ENCODE data around the gene ATOSA. TPM values are rescaled to one million over a fixed set of nuclear protein-coding genes. Genes with fewer than 3 reads are reported as not detected.

The ATOSA gene
- total RNA-seq, 1 experiment from 2014 or later = 6.0 TPM

DNA sequence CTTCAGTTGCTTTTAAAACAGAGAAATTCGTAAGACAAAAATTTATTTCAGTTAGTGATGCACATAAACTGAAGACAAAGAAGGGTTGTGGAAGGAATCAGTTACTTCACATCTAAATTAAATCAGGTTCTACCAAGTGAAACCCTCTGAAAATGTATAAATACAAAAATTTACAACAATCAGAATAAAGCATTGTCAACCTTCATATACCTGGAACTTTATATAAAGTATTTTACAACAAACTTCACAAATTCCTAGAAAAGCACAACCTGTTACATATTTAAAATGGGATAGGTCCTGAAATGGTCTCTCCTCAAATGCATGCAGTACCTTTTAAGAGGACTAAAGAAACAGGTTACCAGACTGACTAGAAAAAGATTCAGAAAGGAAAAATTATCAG lies 26.9 kb downstream of the ATOSA start:
- no peak for DNase-seq (ENCODE audit: low read depth)

DNA sequence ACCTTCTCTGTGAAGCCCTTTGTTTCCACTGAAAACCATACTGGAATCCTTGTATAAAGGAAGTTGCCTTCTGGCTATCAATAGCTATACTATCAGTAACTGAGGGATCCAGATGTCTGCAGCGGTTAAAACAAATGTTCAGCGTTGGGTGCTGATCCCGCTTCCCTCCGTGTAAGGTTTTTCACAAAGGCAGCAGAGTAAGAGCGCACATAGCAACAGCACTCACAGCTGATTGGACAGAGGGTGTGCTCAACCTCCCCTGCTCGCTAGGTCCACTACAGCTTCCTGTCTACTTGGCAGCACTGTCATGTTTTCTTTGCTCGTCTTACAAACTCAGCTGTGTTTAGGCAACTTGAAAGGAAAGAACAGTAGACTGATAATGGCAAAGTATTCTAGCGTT lies 27.3 kb downstream of the ATOSA start:
- peak; percentile 77 for DNase-seq (ENCODE audit: low read depth)

DNA sequence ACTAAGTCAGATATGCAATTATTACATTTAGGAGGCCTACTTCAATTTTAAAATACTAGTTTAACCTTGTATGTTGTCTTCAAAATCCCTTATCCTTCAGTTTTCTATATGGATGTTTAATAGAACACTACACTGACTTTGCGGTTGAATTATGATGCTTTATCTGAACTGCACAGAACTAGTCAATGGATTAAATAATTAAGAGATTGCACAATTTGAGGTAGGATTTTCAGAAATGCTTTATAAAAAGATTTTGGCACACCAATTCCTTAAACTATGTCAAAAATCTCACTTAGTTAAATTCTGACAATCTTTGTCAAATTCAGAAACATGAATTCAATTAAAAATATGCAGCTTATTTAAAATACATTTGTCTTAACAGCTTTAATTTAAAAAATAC lies 28.1 kb downstream of the ATOSA start:
- DNase-seq (ENCODE audit: low read depth) = no peak

DNA sequence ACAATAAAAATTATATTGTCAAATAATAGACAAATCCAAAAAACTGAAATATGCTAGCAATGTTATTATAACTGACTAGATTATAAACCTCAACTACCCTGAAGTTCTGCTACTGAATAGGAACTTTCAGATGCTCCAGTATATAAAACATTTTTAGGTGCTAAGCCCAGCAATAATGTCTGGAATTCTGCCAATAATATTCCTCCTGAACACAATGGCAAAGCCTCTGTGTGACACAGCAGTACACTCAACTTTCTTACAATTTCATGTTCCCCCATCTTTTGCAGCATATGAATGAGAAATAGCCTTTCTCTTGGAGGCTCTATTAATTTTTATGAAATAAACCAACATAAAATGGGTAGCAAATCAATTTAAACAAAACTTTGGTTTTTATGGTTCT lies 29.5 kb downstream of the ATOSA start:
- DNase-seq (ENCODE audit: low read depth) = no peak

DNA sequence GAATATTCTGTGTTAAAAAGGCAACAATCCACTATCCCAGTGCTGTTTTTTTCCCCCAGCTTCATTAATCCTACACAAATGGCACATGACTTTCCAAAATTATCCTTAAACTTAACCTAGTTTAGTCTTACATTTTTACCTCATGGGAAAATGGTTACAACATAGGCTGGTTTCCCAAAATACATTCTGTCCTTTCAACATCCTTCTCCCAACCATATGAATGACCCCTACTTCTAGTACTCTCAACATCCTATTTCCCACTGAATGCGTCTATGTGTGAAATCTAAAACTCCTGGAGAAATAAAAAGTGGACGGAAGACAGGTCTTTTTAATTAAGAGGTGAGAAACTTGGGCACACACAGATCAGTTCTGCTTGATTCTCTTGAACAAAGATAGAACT lies 33.3 kb downstream of the ATOSA start:
- no peak for DNase-seq (ENCODE audit: low read depth)

DNA sequence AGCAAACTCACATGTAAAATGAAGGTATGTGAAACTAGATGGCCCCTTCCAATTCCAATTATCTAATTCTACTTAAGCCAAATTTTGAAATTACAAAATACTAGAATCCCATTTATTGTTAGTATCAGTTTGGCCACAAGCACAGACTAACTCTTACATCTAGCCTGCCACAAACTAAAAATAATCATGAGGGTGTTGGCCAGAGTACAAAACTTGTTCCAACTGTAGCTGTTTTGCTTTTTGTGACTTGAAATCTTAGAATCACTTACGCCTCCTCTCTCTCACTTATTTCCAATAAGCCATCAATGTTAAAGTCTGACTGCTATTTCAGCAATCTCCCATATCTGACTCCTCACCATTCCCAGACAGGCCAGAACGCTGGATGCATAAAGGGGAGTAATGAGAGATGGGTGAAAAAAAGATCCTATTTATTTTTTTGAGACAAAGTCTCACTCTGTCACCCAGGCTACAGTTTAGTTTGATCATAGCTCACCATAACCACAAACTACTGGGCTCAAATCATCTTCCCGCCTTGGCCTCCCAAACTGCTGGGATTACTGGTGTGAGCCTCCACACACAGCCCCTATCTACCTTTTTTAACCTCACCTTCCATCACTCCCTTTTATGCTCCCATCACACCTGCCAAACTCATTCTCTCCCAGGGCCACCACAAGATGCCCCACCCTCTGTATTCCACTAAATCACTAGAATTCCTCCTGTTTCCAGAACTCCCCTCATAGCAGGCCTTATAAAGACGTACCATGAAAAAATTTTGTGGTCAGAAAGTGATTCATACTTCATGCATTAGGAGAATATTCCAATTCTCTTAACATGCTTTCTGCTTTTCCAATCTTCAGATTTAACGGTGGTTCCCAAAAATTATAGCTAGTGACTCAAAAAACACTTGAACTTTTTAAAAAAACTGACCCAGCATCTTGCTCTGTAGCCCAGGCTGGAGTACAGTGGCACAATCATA lies 36.5 kb downstream of the ATOSA start:
- DNase-seq (ENCODE audit: low read depth) = peak; percentile 72

DNA sequence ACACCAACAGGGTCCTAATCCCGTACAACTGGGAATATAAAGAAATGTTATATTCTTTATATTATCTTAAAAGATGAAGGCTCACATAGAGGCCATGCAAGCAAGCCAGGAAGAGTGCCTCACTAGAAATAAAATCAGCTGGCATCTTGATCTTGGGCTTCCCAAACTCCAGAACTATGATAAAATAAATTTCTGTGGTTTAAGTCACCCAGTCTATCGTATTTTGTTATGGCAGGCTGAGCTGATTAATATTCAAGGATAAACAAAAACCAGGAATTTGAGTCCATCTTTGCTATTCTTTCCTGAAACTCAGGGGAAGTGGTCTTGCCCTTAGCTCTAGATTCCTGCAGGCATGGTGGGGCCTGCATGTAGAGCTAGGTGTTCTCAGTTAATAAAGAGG lies 42.7 kb downstream of the ATOSA start:
- DNase-seq (ENCODE audit: low read depth) = no peak

DNA sequence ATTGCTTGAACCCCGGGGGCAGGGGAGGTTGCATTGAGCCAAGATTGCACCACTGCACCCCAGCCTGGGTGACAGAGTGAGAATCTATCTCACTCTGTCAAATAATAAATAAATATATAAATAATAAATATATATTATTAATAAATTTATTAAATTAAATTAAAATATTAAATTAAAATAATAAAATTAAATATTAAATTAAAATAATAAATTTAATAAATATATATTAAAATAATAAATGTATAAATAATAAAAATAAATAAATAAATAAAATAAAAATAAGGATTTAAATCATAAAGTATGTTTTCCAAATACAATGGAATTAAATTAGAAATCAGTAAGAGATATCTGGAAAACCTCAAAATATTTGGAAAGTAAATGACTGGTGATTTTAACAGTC lies 43.3 kb downstream of the ATOSA start:
- DNase-seq (ENCODE audit: low read depth) = no peak

Other genes starting within 250 kb of the ATOSA start
- gene MYO5A, start 150.5 kb downstream of the ATOSA start, total RNA-seq (2014; rRNA removed; shearing (Covaris generic)) = 31.3 and 33.7 TPM in 2 replicates
- gene ARPP19, start 110.4 kb downstream of the ATOSA start, total RNA-seq (2014; rRNA removed; shearing (Covaris generic)) = 94.2 and 127 TPM in 2 replicates
- not detected in 2 replicates for gene ONECUT1, start 110.9 kb upstream of the ATOSA start, total RNA-seq (2014; rRNA removed; shearing (Covaris generic))